Hepatocyte (in vitro differentiated cells): ENCODE data around the gene ZNF862.

Experiments used
- EZH2 ChIP-seq: fragments of 200-600 bp; sonication (generic); IDR thresholded peaks from 2 replicates; pipeline ENCODE4 v1.6.1; 2016; ENCODE audit warnings: antibody characterized with exemption, mild to moderate bottlenecking, borderline replicate concordance
- EZH2phosphoT487 ChIP-seq: fragments of 200-600 bp; sonication (generic); IDR thresholded peaks from one replicate; pipeline ENCODE4 v1.6.1; 2018; ENCODE audit warnings: antibody characterized with exemption, mild to moderate bottlenecking, low read depth, moderate library complexity; ENCODE audit not compliant: unreplicated experiment, severe bottlenecking
- TF ChIP-seq, protein P1 (sequence below): fragments of 200-600 bp; sonication (generic); IDR thresholded peaks from 2 replicates; pipeline ENCODE4 v1.5.1; 2016; ENCODE audit warnings: antibody characterized with exemption, mild to moderate bottlenecking; ENCODE audit not compliant: poor library complexity

GRCh38 chr7:149866779-149867447, 28.7 kb downstream of the ZNF862 start:
- TF ChIP-seq, protein P1, sequence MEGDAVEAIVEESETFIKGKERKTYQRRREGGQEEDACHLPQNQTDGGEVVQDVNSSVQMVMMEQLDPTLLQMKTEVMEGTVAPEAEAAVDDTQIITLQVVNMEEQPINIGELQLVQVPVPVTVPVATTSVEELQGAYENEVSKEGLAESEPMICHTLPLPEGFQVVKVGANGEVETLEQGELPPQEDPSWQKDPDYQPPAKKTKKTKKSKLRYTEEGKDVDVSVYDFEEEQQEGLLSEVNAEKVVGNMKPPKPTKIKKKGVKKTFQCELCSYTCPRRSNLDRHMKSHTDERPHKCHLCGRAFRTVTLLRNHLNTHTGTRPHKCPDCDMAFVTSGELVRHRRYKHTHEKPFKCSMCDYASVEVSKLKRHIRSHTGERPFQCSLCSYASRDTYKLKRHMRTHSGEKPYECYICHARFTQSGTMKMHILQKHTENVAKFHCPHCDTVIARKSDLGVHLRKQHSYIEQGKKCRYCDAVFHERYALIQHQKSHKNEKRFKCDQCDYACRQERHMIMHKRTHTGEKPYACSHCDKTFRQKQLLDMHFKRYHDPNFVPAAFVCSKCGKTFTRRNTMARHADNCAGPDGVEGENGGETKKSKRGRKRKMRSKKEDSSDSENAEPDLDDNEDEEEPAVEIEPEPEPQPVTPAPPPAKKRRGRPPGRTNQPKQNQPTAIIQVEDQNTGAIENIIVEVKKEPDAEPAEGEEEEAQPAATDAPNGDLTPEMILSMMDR, result no peak
- TF ChIP-seq EZH2 (no peak), EZH2phosphoT487 (no peak)
